Immature natural killer cell (primary cell): ENCODE results near the gene PHYHIPL. TPM values are rescaled to one million over a fixed set of nuclear protein-coding genes. Genes with fewer than 3 reads are reported as not detected.

Experiments used
- DNase-seq, 3 donors: peaks; one replicate each; pipeline ENCODE4 v3.0.0; 2022; ENCODE audit warnings: mixed read lengths in 1 of 3
- H3K27ac Mint-ChIP-seq, 6 donors: one replicate each; pipeline ENCODE4 v1.8.0; 2020; ENCODE audit warnings: mixed read lengths in 6 of 6, mild to moderate bottlenecking in 5 of 6, inconsistent platforms in 4 of 6, moderate library complexity in 3 of 6
- H3K27me3 Mint-ChIP-seq, 3 donors: one replicate each; pipeline ENCODE4 v1.8.0; 2020 to 2021; ENCODE audit warnings: low read depth in 3 of 3, mild to moderate bottlenecking in 3 of 3, mixed read lengths in 3 of 3, moderate library complexity in 3 of 3, inconsistent platforms in 1 of 3
- H3K36me3 Mint-ChIP-seq, 3 donors: one replicate each; pipeline ENCODE4 v1.8.0; 2020; ENCODE audit warnings: mixed read lengths in 3 of 3, inconsistent platforms in 2 of 3, mild to moderate bottlenecking in 2 of 3
- H3K4me1 Mint-ChIP-seq, 2 donors: one replicate each; pipeline ENCODE4 v1.8.0; 2020; ENCODE audit warnings: inconsistent platforms in 2 of 2, mild to moderate bottlenecking in 2 of 2, mixed read lengths in 2 of 2, moderate library complexity in 1 of 2
- H3K4me3 Mint-ChIP-seq, 5 donors: one replicate each; pipeline ENCODE4 v1.8.0; 2020; ENCODE audit warnings: mild to moderate bottlenecking in 5 of 5, mixed read lengths in 5 of 5, inconsistent platforms in 3 of 5, moderate library complexity in 3 of 5
- H3K9me3 Mint-ChIP-seq, 6 donors: one replicate each; pipeline ENCODE4 v1.8.0; 2020; ENCODE audit warnings: mild to moderate bottlenecking in 6 of 6, mixed read lengths in 6 of 6, inconsistent platforms in 4 of 6, moderate library complexity in 3 of 6
- polyA plus RNA-seq, 3 donors: library from polyadenylated mRNA; unstranded; fragments of 300-500 nt; fragmentation: Illumina TruSeq; gene quantifications; one replicate each; pipeline ENCODE4 v1.2.3, GENCODE V29; 2021

The PHYHIPL gene
- polyA plus RNA-seq, 3 donors from 2014 or later: not detected

- H3K9me3 Mint-ChIP-seq: peaks cover 0 to 6% (median 0%) of the 10 kb centered on the region in 6 donors
These were observed 69.2 kb downstream of the PHYHIPL start for GRCh38 chr10:59245686-59246085.

GRCh38 chr10:59252491-59252890 is 76.0 kb downstream of the PHYHIPL start:
- no peaks in the 10 kb centered on the region for H3K36me3 Mint-ChIP-seq
- H3K4me3 Mint-ChIP-seq: no peak overlapping the region
- H3K27me3 Mint-ChIP-seq: peaks cover 0 to 2% (median 0%) of the 10 kb centered on the region in 3 donors
- H3K4me1 Mint-ChIP-seq: no peaks in the 10 kb centered on the region
- DNase-seq: no peak
- H3K27ac Mint-ChIP-seq: no peak overlapping the region
- peaks cover 0 to 10% (median 2%) of the 10 kb centered on the region in 6 donors for H3K9me3 Mint-ChIP-seq

More at GRCh38 chr10:59245686-59246085, 69.2 kb downstream of the PHYHIPL start:
- DNase-seq: no peak
- no peaks in the 10 kb centered on the region for H3K36me3 Mint-ChIP-seq
- H3K27me3 Mint-ChIP-seq: peaks cover 0 to 2% (median 0%) of the 10 kb centered on the region in 3 donors
- no peak overlapping the region for H3K27ac Mint-ChIP-seq
- H3K4me3 Mint-ChIP-seq: no peak overlapping the region
- H3K4me1 Mint-ChIP-seq: no peaks in the 10 kb centered on the region

GRCh38 chr10:59255463-59255862 is 79.0 kb downstream of the PHYHIPL start:
- peaks cover 0 to 10% (median 3%) of the 10 kb centered on the region in 6 donors for H3K9me3 Mint-ChIP-seq
- peaks cover 0 to 2% (median 0%) of the 10 kb centered on the region in 3 donors for H3K27me3 Mint-ChIP-seq
- H3K27ac Mint-ChIP-seq: no peak overlapping the region
- no peaks in the 10 kb centered on the region for H3K4me1 Mint-ChIP-seq
- DNase-seq: no peak
- H3K4me3 Mint-ChIP-seq: no peak overlapping the region
- no peaks in the 10 kb centered on the region for H3K36me3 Mint-ChIP-seq

- Mint-ChIP-seq H3K27ac (no peak overlapping the region), H3K27me3 (peaks cover 0 to 2% (median 0%) of the 10 kb centered on the region in 3 donors), H3K4me3 (no peak overlapping the region), H3K36me3 (no peaks in the 10 kb centered on the region), H3K9me3 (peaks cover 0 to 5% (median 1%) of the 10 kb centered on the region in 6 donors), H3K4me1 (no peaks in the 10 kb centered on the region)
- DNase-seq: no peak
These were observed 80.8 kb downstream of the PHYHIPL start for GRCh38 chr10:59257224-59257623.

- Mint-ChIP-seq H3K9me3 (peaks cover 0 to 10% (median 2%) of the 10 kb centered on the region in 6 donors), H3K4me1 (no peaks in the 10 kb centered on the region), H3K27ac (no peak overlapping the region), H3K27me3 (peaks cover 0 to 2% (median 0%) of the 10 kb centered on the region in 3 donors), H3K4me3 (no peak overlapping the region), H3K36me3 (no peaks in the 10 kb centered on the region)
- no peak for DNase-seq
These were observed 82.4 kb downstream of the PHYHIPL start for GRCh38 chr10:59258890-59259289.

GRCh38 chr10:59265141-59265540 is 88.7 kb downstream of the PHYHIPL start:
- no peak overlapping the region for H3K4me3 Mint-ChIP-seq
- no peak for DNase-seq
- peaks cover 0 to 25% (median 5%) of the 10 kb centered on the region in 6 donors for H3K9me3 Mint-ChIP-seq
- no peak overlapping the region for H3K27ac Mint-ChIP-seq
- no peaks in the 10 kb centered on the region for H3K4me1 Mint-ChIP-seq
- H3K27me3 Mint-ChIP-seq: no peaks in the 10 kb centered on the region
- no peaks in the 10 kb centered on the region for H3K36me3 Mint-ChIP-seq

GRCh38 chr10:59266321-59266720 is 89.9 kb downstream of the PHYHIPL start:
- no peak overlapping the region for H3K4me3 Mint-ChIP-seq
- H3K27ac Mint-ChIP-seq: no peak overlapping the region
- H3K27me3 Mint-ChIP-seq: peaks cover 0 to 3% (median 0%) of the 10 kb centered on the region in 3 donors
- peaks cover 2 to 26% (median 9%) of the 10 kb centered on the region in 6 donors for H3K9me3 Mint-ChIP-seq
- DNase-seq: no peak
- no peaks in the 10 kb centered on the region for H3K36me3 Mint-ChIP-seq
- H3K4me1 Mint-ChIP-seq: no peaks in the 10 kb centered on the region

GRCh38 chr10:59268460-59268859 is 92.0 kb downstream of the PHYHIPL start:
- DNase-seq: no peak
- Mint-ChIP-seq H3K27ac (no peak overlapping the region), H3K4me1 (no peaks in the 10 kb centered on the region), H3K9me3 (peaks cover 2 to 26% (median 11%) of the 10 kb centered on the region in 6 donors), H3K36me3 (no peaks in the 10 kb centered on the region), H3K4me3 (no peak overlapping the region), H3K27me3 (peaks cover 0 to 3% (median 0%) of the 10 kb centered on the region in 3 donors)

- no peaks in the 10 kb centered on the region for H3K36me3 Mint-ChIP-seq
- no peak overlapping the region for H3K27ac Mint-ChIP-seq
- H3K9me3 Mint-ChIP-seq: peaks cover 2 to 26% (median 11%) of the 10 kb centered on the region in 6 donors
- no peak overlapping the region for H3K4me3 Mint-ChIP-seq
- no peak for DNase-seq
- no peaks in the 10 kb centered on the region for H3K4me1 Mint-ChIP-seq
- peaks cover 0 to 3% (median 0%) of the 10 kb centered on the region in 3 donors for H3K27me3 Mint-ChIP-seq
These were observed 93.2 kb downstream of the PHYHIPL start for GRCh38 chr10:59269651-59270050.

- Mint-ChIP-seq H3K4me1 (no peaks in the 10 kb centered on the region), H3K4me3 (no peak overlapping the region), H3K36me3 (no peaks in the 10 kb centered on the region), H3K27ac (no peak overlapping the region), H3K27me3 (peaks cover 0 to 3% (median 0%) of the 10 kb centered on the region in 3 donors), H3K9me3 (peaks cover 2 to 26% (median 13%) of the 10 kb centered on the region in 6 donors)
- no peak for DNase-seq
These were observed 94.0 kb downstream of the PHYHIPL start for GRCh38 chr10:59270492-59270891.

GRCh38 chr10:59271160-59271559 is 94.7 kb downstream of the PHYHIPL start:
- no peak overlapping the region for H3K4me3 Mint-ChIP-seq
- no peak overlapping the region for H3K27ac Mint-ChIP-seq
- H3K9me3 Mint-ChIP-seq: peaks cover 0 to 22% (median 12%) of the 10 kb centered on the region in 6 donors
- peaks cover 0 to 3% (median 0%) of the 10 kb centered on the region in 3 donors for H3K27me3 Mint-ChIP-seq
- DNase-seq: no peak
- no peaks in the 10 kb centered on the region for H3K36me3 Mint-ChIP-seq
- H3K4me1 Mint-ChIP-seq: no peaks in the 10 kb centered on the region

- no peaks in the 10 kb centered on the region for H3K4me1 Mint-ChIP-seq
- no peaks in the 10 kb centered on the region for H3K36me3 Mint-ChIP-seq
- peaks cover 0 to 3% (median 0%) of the 10 kb centered on the region in 3 donors for H3K27me3 Mint-ChIP-seq
- H3K9me3 Mint-ChIP-seq: peaks cover 0 to 20% (median 9%) of the 10 kb centered on the region in 6 donors
- no peak for DNase-seq
- no peak overlapping the region for H3K27ac Mint-ChIP-seq
- H3K4me3 Mint-ChIP-seq: no peak overlapping the region
These were observed 95.6 kb downstream of the PHYHIPL start for GRCh38 chr10:59272061-59272460.

GRCh38 chr10:59273445-59273844 is 97.0 kb downstream of the PHYHIPL start:
- H3K27me3 Mint-ChIP-seq: peaks cover 0 to 3% (median 0%) of the 10 kb centered on the region in 3 donors
- H3K9me3 Mint-ChIP-seq: peaks cover 0 to 10% (median 8%) of the 10 kb centered on the region in 6 donors
- no peak for DNase-seq
- H3K4me3 Mint-ChIP-seq: no peak overlapping the region
- H3K36me3 Mint-ChIP-seq: no peaks in the 10 kb centered on the region
- no peaks in the 10 kb centered on the region for H3K4me1 Mint-ChIP-seq
- H3K27ac Mint-ChIP-seq: no peak overlapping the region

- H3K4me1 Mint-ChIP-seq: no peaks in the 10 kb centered on the region
- no peak for DNase-seq
- no peak overlapping the region for H3K27ac Mint-ChIP-seq
- H3K9me3 Mint-ChIP-seq: peaks cover 0 to 8% (median 2%) of the 10 kb centered on the region in 6 donors
- no peaks in the 10 kb centered on the region for H3K27me3 Mint-ChIP-seq
- H3K36me3 Mint-ChIP-seq: no peaks in the 10 kb centered on the region
- no peak overlapping the region for H3K4me3 Mint-ChIP-seq
These were observed 99.7 kb downstream of the PHYHIPL start for GRCh38 chr10:59276133-59276532.

GRCh38 chr10:59276919-59277318 is 100.5 kb downstream of the PHYHIPL start:
- DNase-seq: no peak
- Mint-ChIP-seq H3K27ac (no peak overlapping the region), H3K9me3 (peaks cover 0 to 8% (median 1%) of the 10 kb centered on the region in 6 donors), H3K4me1 (no peaks in the 10 kb centered on the region), H3K36me3 (no peaks in the 10 kb centered on the region), H3K27me3 (no peaks in the 10 kb centered on the region), H3K4me3 (no peak overlapping the region)
